HEK293 (cell line): Measurements from ENCODE around the gene DHCR7.

Source experiments
- CTCF ChIP-seq: fragments of 450-650 bp; formaldehyde crosslinking; IDR thresholded peaks from 2 replicates; pipeline ENCODE4 v1.5.1; 2016; ENCODE audit warnings: missing biosample characterization, missing genetic modification characterization
- KLF1 ChIP-seq: fragments of 450-650 bp; formaldehyde crosslinking; IDR thresholded peaks from 2 replicates; pipeline ENCODE4 v1.5.1; 2016; ENCODE audit warnings: missing biosample characterization, missing genetic modification characterization
- KLF17 ChIP-seq: fragments of 450-650 bp; formaldehyde crosslinking; IDR thresholded peaks from 2 replicates; pipeline ENCODE4 v1.5.1; 2016; ENCODE audit warnings: missing biosample characterization, missing genetic modification characterization
- ZNF558 ChIP-seq: fragments of 450-650 bp; formaldehyde crosslinking; IDR thresholded peaks from 2 replicates; pipeline ENCODE4 v1.5.1; 2016; ENCODE audit warnings: missing biosample characterization, missing genetic modification characterization

- TF ChIP-seq KLF17 (tag by site-specific recombination), result no peak
- no peak for TF ChIP-seq CTCF (tag by site-specific recombination)
- TF ChIP-seq ZNF558 (tag by site-specific recombination), result no peak
- no peak for TF ChIP-seq KLF1 (tag by site-specific recombination)
Observed at GRCh38 chr11:71459076-71459766, 11.0 kb upstream of the DHCR7 start.
